Measurements from ENCODE around the gene PHC2.
"Not testable (repeated sequence)": the region's sequence is repeated elsewhere in the genome, so short reads cannot be mapped to it uniquely, and the experiment has no call there.

The PHC2 gene

GRCh38 chr1:33306653-33307493, 124.0 kb downstream of the PHC2 start:
- DNase-seq: no peak

GRCh38 chr1:33305816-33306652, 124.9 kb downstream of the PHC2 start:
- no peak for DNase-seq

- DNase-seq: no peak
Measured at GRCh38 chr1:33305016-33305415, 125.9 kb downstream of the PHC2 start.

- DNase-seq: no peak
Measured at GRCh38 chr1:33302325-33302724, 128.6 kb downstream of the PHC2 start.

GRCh38 chr1:33301273-33301984, 129.5 kb downstream of the PHC2 start:
- DNase-seq: no peak

- DNase-seq: no peak
Measured at GRCh38 chr1:33300673-33301072, 130.2 kb downstream of the PHC2 start.

GRCh38 chr1:33299461-33300155, 131.3 kb downstream of the PHC2 start:
- DNase-seq: no peak

GRCh38 chr1:33298623-33299277, 132.1 kb downstream of the PHC2 start:
- no peak for DNase-seq

- no peak for DNase-seq
Measured at GRCh38 chr1:33297911-33298622, 132.8 kb downstream of the PHC2 start.

- DNase-seq: no peak
Measured at GRCh38 chr1:33296824-33297223, 134.1 kb downstream of the PHC2 start.

GRCh38 chr1:33296082-33296458, 134.8 kb downstream of the PHC2 start:
- DNase-seq: no peak

- DNase-seq: peak; percentile 9
Measured at GRCh38 chr1:33295450-33296081, 135.3 kb downstream of the PHC2 start.

- no peak for DNase-seq
Measured at GRCh38 chr1:33295023-33295422, 135.9 kb downstream of the PHC2 start.

GRCh38 chr1:33294071-33295010, 136.6 kb downstream of the PHC2 start:
- no peak for DNase-seq

GRCh38 chr1:33292726-33293340, 138.1 kb downstream of the PHC2 start:
- no peak for DNase-seq

GRCh38 chr1:33290615-33291014, 140.3 kb downstream of the PHC2 start:
- not testable (repeated sequence) for DNase-seq

GRCh38 chr1:33289858-33290154, 141.1 kb downstream of the PHC2 start:
- DNase-seq: no peak

GRCh38 chr1:33288976-33289857, 141.7 kb downstream of the PHC2 start:
- DNase-seq: no peak

GRCh38 chr1:33287317-33287716, 143.6 kb downstream of the PHC2 start:
- DNase-seq: no peak
